Body of pancreas (tissue), 4 donors: ENCODE measurements around the gene GABRB2.

Experiments used
- CTCF ChIP-seq, 7 experiments: fragments of 450-650 bp in 4 of 7; fragments of 200-600 bp in 3 of 7; sonication (generic) in 3 of 7; IDR thresholded peaks; one replicate each; pipeline ENCODE4 v1.5.1; 2016 to 2019; ENCODE audit warnings: antibody characterized with exemption in 7 of 7
- POLR2A ChIP-seq, 3 donors: fragments of 450-650 bp; IDR thresholded peaks; one replicate each; pipeline ENCODE4 v1.6.1; 2016; ENCODE audit warnings: antibody characterized with exemption in 3 of 3, mild to moderate bottlenecking in 2 of 3

- TF ChIP-seq CTCF (IDR thresholded peaks at IDR 0.05): no peak
- TF ChIP-seq POLR2A (IDR thresholded peaks at IDR 0.05): no peak
Measured at GRCh38 chr5:161311146-161311708, 235.3 kb downstream of the GABRB2 start.
